ENCODE measurements around the gene FOXN3. TPM values are rescaled to one million over a fixed set of nuclear protein-coding genes. Genes with fewer than 3 reads are reported as not detected.

Gene FOXN3
- polyA plus RNA-seq, 3 donors = 38.7 to 57.4 (median 42.0) TPM

DNA sequence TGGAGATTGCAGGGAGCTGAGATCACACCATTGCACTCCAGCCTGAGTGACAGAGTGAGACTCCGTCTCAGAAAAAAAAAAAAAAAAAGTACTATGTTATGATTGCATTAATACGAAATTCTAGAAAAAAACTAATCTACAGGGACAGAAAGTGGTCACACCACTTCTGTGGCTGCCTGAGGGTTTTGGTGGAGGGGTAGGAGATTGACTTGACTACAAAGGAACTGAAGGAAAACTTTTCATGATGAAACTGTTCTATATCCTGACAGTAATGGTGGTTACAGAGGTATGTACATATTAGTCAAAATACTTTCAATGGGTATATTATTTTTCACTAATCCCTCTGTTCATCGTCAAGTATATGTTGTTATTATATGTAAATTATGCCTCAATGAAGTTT lies 42.1 kb downstream of the FOXN3 start:
- no peak overlapping the region for H3K27ac Mint-ChIP-seq
- Histone ChIP-seq H3K27me3 (ENCODE audit: control insufficient read depth in 2 of 2, insufficient read depth in 2 of 2, low read length in 2 of 2) (no peaks in the 10 kb centered on the region), H3K4me1 (ENCODE audit: control insufficient read depth in 1 of 2, insufficient read depth in 2 of 2, low read length in 2 of 2) (peaks cover 11 to 22% of the 10 kb centered on the region in 2 donors), H3K4me3 (replicated peaks in 1 of 3; ENCODE audit: low read depth in 2 of 3, low read length in 3 of 3) (no peak overlapping the region), H3K9me3 (replicated peaks in 1 of 2; ENCODE audit: control insufficient read depth in 1 of 2, insufficient read depth in 1 of 2, low read length in 2 of 2) (peaks cover under 1 to 3% of the 10 kb centered on the region in 2 donors), H3K36me3 (replicated peaks in 1 of 2; ENCODE audit: control insufficient read depth in 1 of 2, insufficient read depth in 2 of 2, low read length in 2 of 2) (peaks cover 0 to 9% of the 10 kb centered on the region in 2 donors), H2AFZ (ENCODE audit: insufficient read depth, low read depth, low read length, poor library complexity, severe bottlenecking) (no peak overlapping the region), H3K27ac (ENCODE audit: low read depth in 1 of 2, low read length in 2 of 2) (no peak overlapping the region), H4K20me1 (ENCODE audit: insufficient read depth, low read length) (peaks cover 95% of the 10 kb centered on the region), H3K79me2 (ENCODE audit: insufficient read depth, low read length) (peaks cover 98% of the 10 kb centered on the region), H3K9ac (ENCODE audit: insufficient read depth, low read length, poor library complexity, severe bottlenecking) (no peak overlapping the region), H3K4me2 (replicated peaks; ENCODE audit: extremely low read depth, low read length, poor library complexity, severe bottlenecking) (no peak overlapping the region)
- TF ChIP-seq, protein P1, sequence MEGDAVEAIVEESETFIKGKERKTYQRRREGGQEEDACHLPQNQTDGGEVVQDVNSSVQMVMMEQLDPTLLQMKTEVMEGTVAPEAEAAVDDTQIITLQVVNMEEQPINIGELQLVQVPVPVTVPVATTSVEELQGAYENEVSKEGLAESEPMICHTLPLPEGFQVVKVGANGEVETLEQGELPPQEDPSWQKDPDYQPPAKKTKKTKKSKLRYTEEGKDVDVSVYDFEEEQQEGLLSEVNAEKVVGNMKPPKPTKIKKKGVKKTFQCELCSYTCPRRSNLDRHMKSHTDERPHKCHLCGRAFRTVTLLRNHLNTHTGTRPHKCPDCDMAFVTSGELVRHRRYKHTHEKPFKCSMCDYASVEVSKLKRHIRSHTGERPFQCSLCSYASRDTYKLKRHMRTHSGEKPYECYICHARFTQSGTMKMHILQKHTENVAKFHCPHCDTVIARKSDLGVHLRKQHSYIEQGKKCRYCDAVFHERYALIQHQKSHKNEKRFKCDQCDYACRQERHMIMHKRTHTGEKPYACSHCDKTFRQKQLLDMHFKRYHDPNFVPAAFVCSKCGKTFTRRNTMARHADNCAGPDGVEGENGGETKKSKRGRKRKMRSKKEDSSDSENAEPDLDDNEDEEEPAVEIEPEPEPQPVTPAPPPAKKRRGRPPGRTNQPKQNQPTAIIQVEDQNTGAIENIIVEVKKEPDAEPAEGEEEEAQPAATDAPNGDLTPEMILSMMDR (IDR thresholded peaks at IDR 0.05) = no peak
- H3K27me3 Mint-ChIP-seq (ENCODE audit: low read depth in 3 of 3) = no peaks in the 10 kb centered on the region
- H3K4me3 Mint-ChIP-seq = no peak overlapping the region
- intact Hi-C loops (cut with micrococcal nuclease) = no loop called here
- H3K9me3 Mint-ChIP-seq = peaks cover 0 to 7% (median 3%) of the 10 kb centered on the region in 7 donors
- H3K36me3 Mint-ChIP-seq = peaks cover 23 to 40% of the 10 kb centered on the region in 2 donors
- no CpG with 5 or more reads among the region's 3 CpGs for WGBS (ENCODE audit: insufficient coverage)
- DNase-seq = no peak
- H3K4me1 Mint-ChIP-seq = peaks cover 33% of the 10 kb centered on the region

GRCh38 chr14:89373185-89373584 lies 43.8 kb downstream of the FOXN3 start:
- no peak overlapping the region for H3K4me3 ChIP-seq (replicated peaks in 1 of 3; ENCODE audit: low read depth in 2 of 3, low read length in 3 of 3)
- no peak for DNase-seq
- Mint-ChIP-seq H3K27ac (peak overlapping the region in 6 of 7 donors; percentile 10 to 72 (median 44)), H3K36me3 (peaks cover 18 to 32% of the 10 kb centered on the region in 2 donors), H3K9me3 (peaks cover 0 to 7% (median 2%) of the 10 kb centered on the region in 7 donors), H3K27me3 (ENCODE audit: low read depth in 3 of 3) (no peaks in the 10 kb centered on the region), H3K4me1 (peaks cover 34% of the 10 kb centered on the region), H3K4me3 (no peak overlapping the region)
- TF ChIP-seq, protein P1 (IDR thresholded peaks at IDR 0.05) = no peak
- no peaks in the 10 kb centered on the region for H3K27me3 ChIP-seq (ENCODE audit: control insufficient read depth in 2 of 2, insufficient read depth in 2 of 2, low read length in 2 of 2)
- H3K27ac ChIP-seq (ENCODE audit: low read depth in 1 of 2, low read length in 2 of 2) = peak overlapping the region in 1 of 2 donors; percentile 51
- no peak overlapping the region for H3K4me2 ChIP-seq (replicated peaks; ENCODE audit: extremely low read depth, low read length, poor library complexity, severe bottlenecking)
- peaks cover 0 to 2% of the 10 kb centered on the region in 2 donors for H3K9me3 ChIP-seq (replicated peaks in 1 of 2; ENCODE audit: control insufficient read depth in 1 of 2, insufficient read depth in 1 of 2, low read length in 2 of 2)
- no peak overlapping the region for H2AFZ ChIP-seq (ENCODE audit: insufficient read depth, low read depth, low read length, poor library complexity, severe bottlenecking)
- no CpG with 5 or more reads among the region's 2 CpGs for WGBS (ENCODE audit: insufficient coverage)
- H3K36me3 ChIP-seq (replicated peaks in 1 of 2; ENCODE audit: control insufficient read depth in 1 of 2, insufficient read depth in 2 of 2, low read length in 2 of 2) = peaks cover 0 to 7% of the 10 kb centered on the region in 2 donors
- intact Hi-C loops (cut with micrococcal nuclease) = no loop called here
- peaks cover 11 to 22% of the 10 kb centered on the region in 2 donors for H3K4me1 ChIP-seq (ENCODE audit: control insufficient read depth in 1 of 2, insufficient read depth in 2 of 2, low read length in 2 of 2)
- peaks cover 98% of the 10 kb centered on the region for H3K79me2 ChIP-seq (ENCODE audit: insufficient read depth, low read length)
- no peak overlapping the region for H3K9ac ChIP-seq (ENCODE audit: insufficient read depth, low read length, poor library complexity, severe bottlenecking)
- peaks cover 92% of the 10 kb centered on the region for H4K20me1 ChIP-seq (ENCODE audit: insufficient read depth, low read length)

All from CD14-positive monocyte (primary cell).